ENCODE results near the gene EFCAB11. TPM values are rescaled to one million over a fixed set of nuclear protein-coding genes. Genes with fewer than 3 reads are reported as not detected.

EFCAB11 gene
- total and polyA plus RNA-seq, 2 donors (not counting 3 experiments of a cell fraction or from before 2014, with no cell fraction given) = 2.8 to 6.3 TPM

DNA sequence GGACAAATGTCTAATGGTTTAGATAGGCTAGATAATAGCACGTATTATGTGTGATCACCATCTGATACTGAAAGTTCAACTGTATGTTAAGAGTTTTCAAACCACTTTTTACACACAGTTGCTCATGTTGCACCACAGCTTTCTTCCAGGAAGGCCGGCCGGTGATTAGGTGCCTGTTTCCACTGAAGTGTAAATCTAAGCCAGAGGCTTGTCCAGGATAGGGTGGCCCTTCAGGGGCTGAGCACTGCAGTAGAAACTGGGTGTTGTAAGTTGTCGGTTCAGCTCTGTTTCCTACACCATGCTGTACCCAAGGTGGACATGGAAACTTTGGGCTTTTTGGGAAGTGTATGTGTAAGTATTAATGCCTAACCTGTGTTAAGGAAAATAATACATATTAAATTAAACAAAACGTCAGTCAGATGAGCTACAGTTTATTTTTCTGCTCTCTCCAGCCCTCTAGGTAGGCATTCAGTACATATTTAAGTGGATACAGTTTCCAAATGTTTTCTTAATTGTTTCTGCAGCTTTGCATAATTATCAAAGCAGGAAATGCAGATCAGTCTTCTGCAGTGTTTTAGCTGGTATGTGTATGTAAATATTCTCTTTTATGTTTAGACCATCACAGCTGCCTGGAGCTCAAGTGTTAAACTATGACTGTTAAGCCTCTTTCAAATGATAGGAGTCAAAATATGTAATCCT, 32.1 kb upstream of the EFCAB11 start:
- Histone ChIP-seq H3K9me3 (replicated peaks; ENCODE audit: control insufficient read depth, insufficient read depth, low read length) (no peaks in the 10 kb centered on the region), H3K9ac (replicated peaks; ENCODE audit: extremely low read depth, insufficient read depth, low read length) (no peak overlapping the region), H3K79me2 (ENCODE audit: control insufficient read depth, insufficient read depth, low read length) (no peaks in the 10 kb centered on the region), H2AFZ (ENCODE audit: low read depth, low read length) (no peak overlapping the region), H4K20me1 (replicated peaks; ENCODE audit: control insufficient read depth, extremely low read depth, insufficient read depth, low read length) (no peaks in the 10 kb centered on the region), H3K27me3 (ENCODE audit: control insufficient read depth in 2 of 2, insufficient read depth in 2 of 2, low read length in 2 of 2) (no peaks in the 10 kb centered on the region), H3K9me1 (replicated peaks; ENCODE audit: control insufficient read depth, extremely low read depth, insufficient read depth, low read length) (no peaks in the 10 kb centered on the region), H3K4me1 (ENCODE audit: control insufficient read depth, extremely low read depth, insufficient read depth, low read length) (no peaks in the 10 kb centered on the region), H3K4me3 (replicated peaks in 1 of 3; ENCODE audit: insufficient read depth in 1 of 3, low read depth in 1 of 3, low read length in 3 of 3) (no peak overlapping the region), H3K27ac (ENCODE audit: insufficient read depth, low read depth, low read length) (no peak overlapping the region), H3K36me3 (ENCODE audit: control insufficient read depth in 2 of 2, extremely low read depth in 1 of 2, insufficient read depth in 2 of 2, low read length in 2 of 2) (peaks cover 4 to 20% of the 10 kb centered on the region in 2 experiments), H3K4me2 (ENCODE audit: insufficient read depth, low read length) (no peak overlapping the region)
- TF ChIP-seq POLR2A (IDR thresholded peaks at IDR 0.05; ENCODE audit: low read depth, low read length) (no peak), GATA2 (IDR thresholded peaks at IDR 0.05; ENCODE audit: insufficient read depth, insufficient read length, low read depth, low read length) (no peak), POLR2AphosphoS5 (IDR thresholded peaks at IDR 0.05; ENCODE audit: insufficient read depth, low read depth, low read length) (no peak), CTCF (IDR thresholded peaks at IDR 0.05; ENCODE audit: extremely low read depth in 1 of 2, insufficient read depth in 1 of 2, low read depth in 1 of 2, low read length in 2 of 2) (no peak), JUN (IDR thresholded peaks at IDR 0.05; ENCODE audit: borderline replicate concordance, insufficient read depth, insufficient read length, low read depth) (no peak), FOS (IDR thresholded peaks at IDR 0.05; ENCODE audit: borderline replicate concordance, insufficient read depth, low read length) (no peak), EZH2 (IDR thresholded peaks at IDR 0.05; ENCODE audit: borderline replicate concordance, low read depth, low read length, severe bottlenecking) (no peak), MYC (IDR thresholded peaks at IDR 0.05; ENCODE audit: low read depth, low read length) (no peak), MAX (IDR thresholded peaks at IDR 0.05; ENCODE audit: insufficient read depth, insufficient read length) (no peak)
- dilution Hi-C loops (cut with MboI; ENCODE audit: extremely low pct_ligation_motif_present, low sequenced_read_pairs) = no loop called here
- CTCF ChIA-PET = interaction anchor here (1.0 to 4.9 kb wide), 3 partner anchors 11 to 249 kb away, joined by 3 to 23 read pairs (median 19); no protein-coding TSS in a partner anchor
- POLR2A ChIA-PET = no interaction called here
- DNase-seq (ENCODE audit: low read depth, low spot score) (no peak), FAIRE-seq (no peak)
- intact Hi-C loops (cut with micrococcal nuclease) = no loop called here
- BruUV-seq (replicated peaks) = no TSS peak

Measured in endothelial cell of umbilical vein (primary cell).